Immature natural killer cell (primary cell): Measurements from ENCODE around the gene ISLR2. TPM values are rescaled to one million over a fixed set of nuclear protein-coding genes. Genes with fewer than 3 reads are reported as not detected.
"Not testable (repeated sequence)": the region's sequence is repeated elsewhere in the genome, so short reads cannot be mapped to it uniquely, and the experiment has no call there.

Source experiments
- DNase-seq, 3 donors: peaks; one replicate each; pipeline ENCODE4 v3.0.0; 2022; ENCODE audit warnings: mixed read lengths in 1 of 3
- H3K27ac Mint-ChIP-seq, 6 donors: one replicate each; pipeline ENCODE4 v1.8.0; 2020; ENCODE audit warnings: mixed read lengths in 6 of 6, mild to moderate bottlenecking in 5 of 6, inconsistent platforms in 4 of 6, moderate library complexity in 3 of 6
- H3K27me3 Mint-ChIP-seq, 3 donors: one replicate each; pipeline ENCODE4 v1.8.0; 2020 to 2021; ENCODE audit warnings: low read depth in 3 of 3, mild to moderate bottlenecking in 3 of 3, mixed read lengths in 3 of 3, moderate library complexity in 3 of 3, inconsistent platforms in 1 of 3
- H3K36me3 Mint-ChIP-seq, 3 donors: one replicate each; pipeline ENCODE4 v1.8.0; 2020; ENCODE audit warnings: mixed read lengths in 3 of 3, inconsistent platforms in 2 of 3, mild to moderate bottlenecking in 2 of 3
- H3K4me1 Mint-ChIP-seq, 2 donors: one replicate each; pipeline ENCODE4 v1.8.0; 2020; ENCODE audit warnings: inconsistent platforms in 2 of 2, mild to moderate bottlenecking in 2 of 2, mixed read lengths in 2 of 2, moderate library complexity in 1 of 2
- H3K4me3 Mint-ChIP-seq, 5 donors: one replicate each; pipeline ENCODE4 v1.8.0; 2020; ENCODE audit warnings: mild to moderate bottlenecking in 5 of 5, mixed read lengths in 5 of 5, inconsistent platforms in 3 of 5, moderate library complexity in 3 of 5
- H3K9me3 Mint-ChIP-seq, 6 donors: one replicate each; pipeline ENCODE4 v1.8.0; 2020; ENCODE audit warnings: mild to moderate bottlenecking in 6 of 6, mixed read lengths in 6 of 6, inconsistent platforms in 4 of 6, moderate library complexity in 3 of 6
- polyA plus RNA-seq, 3 donors: library from polyadenylated mRNA; unstranded; fragments of 300-500 nt; fragmentation: Illumina TruSeq; gene quantifications; one replicate each; pipeline ENCODE4 v1.2.3, GENCODE V29; 2021

Gene ISLR2
- not detected for polyA plus RNA-seq

GRCh38 chr15:74130155-74130848, at the start of gene ISLR2:
ISLR2 (plus strand) TSS chr15:74130586; CDS start chr15:74132755, 2,169 bp downstream.
- no peak for DNase-seq
- H3K27me3 Mint-ChIP-seq = peaks cover 24 to 45% (median 41%) of the 10 kb centered on the region in 3 donors
- peaks cover 0 to 3% (median 0%) of the 10 kb centered on the region in 6 donors for H3K9me3 Mint-ChIP-seq
- peak within 1 kb of the TSS in 1 of 5 donors; percentile 15 for H3K4me3 Mint-ChIP-seq
- no peak within 1 kb of the TSS for H3K27ac Mint-ChIP-seq
- H3K36me3 Mint-ChIP-seq = no peaks in the 10 kb centered on the region
- peaks cover 0 to 7% of the 10 kb centered on the region in 2 donors for H3K4me1 Mint-ChIP-seq

GRCh38 chr15:74082450-74082849, 47.9 kb upstream of the ISLR2 start, which contains the start of gene GOLGA6A:
GOLGA6A (minus strand) TSS chr15:74082550; CDS start chr15:74082509, 41 bp downstream.
- not testable (repeated sequence) for DNase-seq, H3K36me3 Mint-ChIP-seq, H3K4me3 Mint-ChIP-seq, H3K27ac Mint-ChIP-seq, H3K4me1 Mint-ChIP-seq, H3K9me3 Mint-ChIP-seq, H3K27me3 Mint-ChIP-seq

GRCh38 chr15:74094567-74094966, 35.8 kb upstream of the ISLR2 start:
- not testable (repeated sequence) for H3K4me3 Mint-ChIP-seq, H3K9me3 Mint-ChIP-seq, H3K27ac Mint-ChIP-seq, H3K36me3 Mint-ChIP-seq, H3K4me1 Mint-ChIP-seq, H3K27me3 Mint-ChIP-seq, DNase-seq

- H3K36me3 Mint-ChIP-seq = not testable (repeated sequence)
Measured at GRCh38 chr15:74095610-74096009, 34.8 kb upstream of the ISLR2 start.

GRCh38 chr15:74096753-74097474, 33.5 kb upstream of the ISLR2 start:
- H3K9me3 Mint-ChIP-seq, H3K27me3 Mint-ChIP-seq, DNase-seq, H3K4me3 Mint-ChIP-seq, H3K27ac Mint-ChIP-seq, H3K4me1 Mint-ChIP-seq, H3K36me3 Mint-ChIP-seq: not testable (repeated sequence)

More at GRCh38 chr15:74095610-74096009, 34.8 kb upstream of the ISLR2 start:
- not testable (repeated sequence) for H3K27ac Mint-ChIP-seq, DNase-seq, H3K9me3 Mint-ChIP-seq, H3K27me3 Mint-ChIP-seq, H3K4me3 Mint-ChIP-seq, H3K4me1 Mint-ChIP-seq

- not testable (repeated sequence) for H3K4me1 Mint-ChIP-seq, H3K36me3 Mint-ChIP-seq, H3K27me3 Mint-ChIP-seq, H3K9me3 Mint-ChIP-seq
- Mint-ChIP-seq H3K27ac (peak overlapping the region; percentile 81 to 93 (median 90)), H3K4me3 (peak overlapping the region; percentile 91 to 96 (median 92))
- peak; percentile 77 to 78 (median 77) for DNase-seq
Measured at GRCh38 chr15:74099963-74100733, 30.2 kb upstream of the ISLR2 start.

GRCh38 chr15:74108111-74108510, 22.3 kb upstream of the ISLR2 start:
- DNase-seq = no peak
- H3K9me3 Mint-ChIP-seq = no peaks in the 10 kb centered on the region
- H3K4me1 Mint-ChIP-seq = no peaks in the 10 kb centered on the region
- H3K36me3 Mint-ChIP-seq = no peaks in the 10 kb centered on the region
- H3K27ac Mint-ChIP-seq = no peak overlapping the region
- no peak overlapping the region for H3K4me3 Mint-ChIP-seq
- H3K27me3 Mint-ChIP-seq = peaks cover 4 to 9% (median 4%) of the 10 kb centered on the region in 3 donors

- not testable (repeated sequence) for H3K36me3 Mint-ChIP-seq, DNase-seq, H3K27me3 Mint-ChIP-seq, H3K27ac Mint-ChIP-seq, H3K9me3 Mint-ChIP-seq, H3K4me1 Mint-ChIP-seq, H3K4me3 Mint-ChIP-seq
Measured at GRCh38 chr15:74108611-74109010, 21.8 kb upstream of the ISLR2 start.

GRCh38 chr15:74109713-74110112, 20.7 kb upstream of the ISLR2 start:
- Mint-ChIP-seq H3K9me3 (no peaks in the 10 kb centered on the region), H3K36me3 (no peaks in the 10 kb centered on the region), H3K4me1 (no peaks in the 10 kb centered on the region), H3K27me3 (peaks cover 4 to 9% (median 6%) of the 10 kb centered on the region in 3 donors), H3K4me3 (no peak overlapping the region), H3K27ac (no peak overlapping the region)
- no peak for DNase-seq

- Mint-ChIP-seq H3K27ac (no peak overlapping the region), H3K4me3 (no peak overlapping the region), H3K27me3 (peaks cover 7 to 8% (median 8%) of the 10 kb centered on the region in 3 donors), H3K36me3 (no peaks in the 10 kb centered on the region), H3K4me1 (no peaks in the 10 kb centered on the region), H3K9me3 (no peaks in the 10 kb centered on the region)
- DNase-seq = no peak
Measured at GRCh38 chr15:74120426-74120825, 10.0 kb upstream of the ISLR2 start.

GRCh38 chr15:74121039-74121438, 9.3 kb upstream of the ISLR2 start:
- Mint-ChIP-seq H3K4me1 (no peaks in the 10 kb centered on the region), H3K4me3 (no peak overlapping the region), H3K36me3 (no peaks in the 10 kb centered on the region), H3K27ac (no peak overlapping the region), H3K9me3 (no peaks in the 10 kb centered on the region), H3K27me3 (peaks cover 7 to 8% (median 8%) of the 10 kb centered on the region in 3 donors)
- DNase-seq = no peak

GRCh38 chr15:74121858-74122257, 8.5 kb upstream of the ISLR2 start:
- Mint-ChIP-seq H3K9me3 (no peaks in the 10 kb centered on the region), H3K4me1 (no peaks in the 10 kb centered on the region), H3K27ac (no peak overlapping the region), H3K36me3 (no peaks in the 10 kb centered on the region), H3K27me3 (peaks cover 11% of the 10 kb centered on the region in 3 donors), H3K4me3 (no peak overlapping the region)
- DNase-seq = no peak

- no peaks in the 10 kb centered on the region for H3K36me3 Mint-ChIP-seq
- peaks cover 0 to 3% of the 10 kb centered on the region in 2 donors for H3K4me1 Mint-ChIP-seq
- no peak overlapping the region for H3K27ac Mint-ChIP-seq
- H3K27me3 Mint-ChIP-seq = peaks cover 11 to 17% (median 11%) of the 10 kb centered on the region in 3 donors
- no peaks in the 10 kb centered on the region for H3K9me3 Mint-ChIP-seq
- no peak overlapping the region for H3K4me3 Mint-ChIP-seq
- no peak for DNase-seq
Measured at GRCh38 chr15:74122403-74123130, 7.8 kb upstream of the ISLR2 start.
